Activated CD8-positive, alpha-beta T cell treated with anti-CD3 and anti-CD28 coated beads for 36 hours (primary cell): ENCODE measurements around the gene SLC9A6. TPM values are rescaled to one million over a fixed set of nuclear protein-coding genes. Genes with fewer than 3 reads are reported as not detected.

ENCODE experiments used
- ATAC-seq: fragments of 200-7000 bp; cut with Tn5 transposase; one replicate; pipeline ENCODE4 v1.10.0; 2021; ENCODE audit warnings: mild to moderate bottlenecking, moderate library complexity
- CTCF ChIA-PET: fragments of 350-600 bp; sonication (Branson Sonifier 250); formaldehyde crosslinking; loops from one replicate; lab custom pipeline; 2021; ENCODE audit warnings: antibody characterized with exemption; lab: Charles Lee
- POLR2A ChIA-PET: fragments of 350-600 bp; sonication (Branson Sonifier 250); formaldehyde crosslinking; loops from one replicate; lab custom pipeline; 2021; ENCODE audit warnings: antibody characterized with exemption; lab: Charles Lee
- DNase-seq: peaks from one replicate; pipeline ENCODE4 v3.0.0-alpha.2; 2020
- H3K27ac Mint-ChIP-seq: one replicate; pipeline ENCODE4 v1.8.0; 2021; ENCODE audit warnings: mild to moderate bottlenecking, mixed read lengths
- H3K27me3 Mint-ChIP-seq: one replicate; pipeline ENCODE4 v1.8.0; 2021; ENCODE audit warnings: mixed read lengths
- H3K36me3 Mint-ChIP-seq: one replicate; pipeline ENCODE4 v1.8.0; 2021; ENCODE audit warnings: low read depth, mixed read lengths
- H3K4me1 Mint-ChIP-seq: one replicate; pipeline ENCODE4 v1.8.0; 2021; ENCODE audit warnings: low read depth, mixed read lengths
- H3K4me3 Mint-ChIP-seq: one replicate; pipeline ENCODE4 v1.8.0; 2021; ENCODE audit warnings: mild to moderate bottlenecking, moderate library complexity, mixed read lengths
- H3K9me3 Mint-ChIP-seq: one replicate; pipeline ENCODE4 v1.8.0; 2021; ENCODE audit warnings: mixed read lengths
- intact Hi-C: fragments of 100-400 bp; cut with micrococcal nuclease; formaldehyde crosslinking; loops from one replicate; pipeline ENCODE4 v1.10.0; 2022
- total RNA-seq, 2 experiments: library from RNA; stranded (reverse); gene quantifications; one replicate each; pipeline ENCODE4 v1.2.3, GENCODE V29; 2021
- TF ChIP-seq, protein P1 (sequence below): fragments of 200-600 bp; IDR thresholded peaks from one replicate; pipeline ENCODE4 v1.8.0; 2022; ENCODE audit warnings: antibody characterized with exemption, mild to moderate bottlenecking

SLC9A6 gene
- total RNA-seq, 2 experiments from 2014 or later: 8.7 to 11.3 TPM

GRCh38 chrX:136051611-136052010, 66.4 kb downstream of the SLC9A6 start:
- no peaks in the 10 kb centered on the region for H3K27me3 Mint-ChIP-seq
- ChIA-PET CTCF (interaction anchor here (1.6 kb wide), 1 partner anchor 23 kb away, joined by 4 read pairs; no protein-coding TSS in a partner anchor), POLR2A (no interaction called here)
- H3K36me3 Mint-ChIP-seq: no peaks in the 10 kb centered on the region
- H3K4me1 Mint-ChIP-seq: peaks cover 3% of the 10 kb centered on the region
- intact Hi-C loops: no loop called here
- TF ChIP-seq, protein P1, sequence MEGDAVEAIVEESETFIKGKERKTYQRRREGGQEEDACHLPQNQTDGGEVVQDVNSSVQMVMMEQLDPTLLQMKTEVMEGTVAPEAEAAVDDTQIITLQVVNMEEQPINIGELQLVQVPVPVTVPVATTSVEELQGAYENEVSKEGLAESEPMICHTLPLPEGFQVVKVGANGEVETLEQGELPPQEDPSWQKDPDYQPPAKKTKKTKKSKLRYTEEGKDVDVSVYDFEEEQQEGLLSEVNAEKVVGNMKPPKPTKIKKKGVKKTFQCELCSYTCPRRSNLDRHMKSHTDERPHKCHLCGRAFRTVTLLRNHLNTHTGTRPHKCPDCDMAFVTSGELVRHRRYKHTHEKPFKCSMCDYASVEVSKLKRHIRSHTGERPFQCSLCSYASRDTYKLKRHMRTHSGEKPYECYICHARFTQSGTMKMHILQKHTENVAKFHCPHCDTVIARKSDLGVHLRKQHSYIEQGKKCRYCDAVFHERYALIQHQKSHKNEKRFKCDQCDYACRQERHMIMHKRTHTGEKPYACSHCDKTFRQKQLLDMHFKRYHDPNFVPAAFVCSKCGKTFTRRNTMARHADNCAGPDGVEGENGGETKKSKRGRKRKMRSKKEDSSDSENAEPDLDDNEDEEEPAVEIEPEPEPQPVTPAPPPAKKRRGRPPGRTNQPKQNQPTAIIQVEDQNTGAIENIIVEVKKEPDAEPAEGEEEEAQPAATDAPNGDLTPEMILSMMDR: no peak
- ATAC-seq: no peak
- no peak overlapping the region for H3K4me3 Mint-ChIP-seq
- DNase-seq: no peak
- no peaks in the 10 kb centered on the region for H3K9me3 Mint-ChIP-seq
- H3K27ac Mint-ChIP-seq: no peak overlapping the region

- Mint-ChIP-seq H3K27me3 (no peaks in the 10 kb centered on the region), H3K4me3 (no peak overlapping the region), H3K27ac (no peak overlapping the region), H3K9me3 (no peaks in the 10 kb centered on the region), H3K4me1 (peaks cover 11% of the 10 kb centered on the region), H3K36me3 (no peaks in the 10 kb centered on the region)
- ChIA-PET CTCF (interaction anchor here (1.0 kb wide), 1 partner anchor 15 kb away, joined by 4 read pairs; no protein-coding TSS in a partner anchor), POLR2A (no interaction called here)
- intact Hi-C loops: no loop called here
- TF ChIP-seq, protein P1: no peak
- ATAC-seq (no peak), DNase-seq (no peak)
These were observed 70.5 kb downstream of the SLC9A6 start for GRCh38 chrX:136055651-136056221.

GRCh38 chrX:136057567-136057966, 72.3 kb downstream of the SLC9A6 start:
- intact Hi-C loops: no loop called here
- ATAC-seq (no peak), DNase-seq (no peak)
- Mint-ChIP-seq H3K27me3 (no peaks in the 10 kb centered on the region), H3K36me3 (no peaks in the 10 kb centered on the region), H3K4me1 (peaks cover 11% of the 10 kb centered on the region), H3K9me3 (no peaks in the 10 kb centered on the region), H3K27ac (no peak overlapping the region), H3K4me3 (no peak overlapping the region)
- POLR2A ChIA-PET: no interaction called here
- TF ChIP-seq, protein P1: no peak
- CTCF ChIA-PET: no interaction called here

GRCh38 chrX:136059350-136059749, 74.1 kb downstream of the SLC9A6 start:
- ATAC-seq (no peak), DNase-seq (no peak)
- Mint-ChIP-seq H3K27ac (no peak overlapping the region), H3K27me3 (no peaks in the 10 kb centered on the region), H3K4me1 (peaks cover 12% of the 10 kb centered on the region), H3K4me3 (no peak overlapping the region), H3K9me3 (no peaks in the 10 kb centered on the region), H3K36me3 (no peaks in the 10 kb centered on the region)
- TF ChIP-seq, protein P1: no peak
- intact Hi-C loops: no loop called here
- ChIA-PET POLR2A (no interaction called here), CTCF (no interaction called here)

GRCh38 chrX:136061286-136061685, 76.1 kb downstream of the SLC9A6 start:
- CTCF ChIA-PET: no interaction called here
- no peak overlapping the region for H3K27ac Mint-ChIP-seq
- POLR2A ChIA-PET: no interaction called here

More at GRCh38 chrX:136061286-136061685, 76.1 kb downstream of the SLC9A6 start:
- Mint-ChIP-seq H3K27me3 (no peaks in the 10 kb centered on the region), H3K4me3 (no peak overlapping the region), H3K36me3 (no peaks in the 10 kb centered on the region), H3K9me3 (no peaks in the 10 kb centered on the region), H3K4me1 (peaks cover 23% of the 10 kb centered on the region)
- intact Hi-C loops: no loop called here
- ATAC-seq (no peak), DNase-seq (no peak)
- TF ChIP-seq, protein P1: no peak
